ENCODE results near the gene EMC9. TPM values are rescaled to one million over a fixed set of nuclear protein-coding genes. Genes with fewer than 3 reads are reported as not detected.

EMC9 gene
- total RNA-seq, 1 donor, result 4.1 TPM

- H3K4me3 ChIP-seq (ENCODE audit: low read length), result no peak overlapping the region
- no peaks in the 10 kb centered on the region for H3K9me3 ChIP-seq (ENCODE audit: low read depth, low read length)
- H3K27me3 ChIP-seq (ENCODE audit: insufficient read depth, low read length), result no peaks in the 10 kb centered on the region
- no peaks in the 10 kb centered on the region for H3K4me1 ChIP-seq (ENCODE audit: insufficient read depth, low read length)
Observed at GRCh38 chr14:24179961-24180796, 38.8 kb upstream of the EMC9 start.

GRCh38 chr14:24179294-24179960 is 38.0 kb upstream of the EMC9 start:
- Histone ChIP-seq H3K4me1 (ENCODE audit: insufficient read depth, low read length) (no peaks in the 10 kb centered on the region), H3K4me3 (ENCODE audit: low read length) (no peak overlapping the region), H3K27me3 (ENCODE audit: insufficient read depth, low read length) (no peaks in the 10 kb centered on the region), H3K9me3 (ENCODE audit: low read depth, low read length) (no peaks in the 10 kb centered on the region)

GRCh38 chr14:24178399-24179178 is 37.2 kb upstream of the EMC9 start:
- no peaks in the 10 kb centered on the region for H3K27me3 ChIP-seq (ENCODE audit: insufficient read depth, low read length)
- no peaks in the 10 kb centered on the region for H3K4me1 ChIP-seq (ENCODE audit: insufficient read depth, low read length)
- no peaks in the 10 kb centered on the region for H3K9me3 ChIP-seq (ENCODE audit: low read depth, low read length)
- H3K4me3 ChIP-seq (ENCODE audit: low read length), result no peak overlapping the region

- H3K27me3 ChIP-seq (ENCODE audit: insufficient read depth, low read length), result no peaks in the 10 kb centered on the region
- no peaks in the 10 kb centered on the region for H3K9me3 ChIP-seq (ENCODE audit: low read depth, low read length)
- H3K4me3 ChIP-seq (ENCODE audit: low read length), result no peak overlapping the region
- no peaks in the 10 kb centered on the region for H3K4me1 ChIP-seq (ENCODE audit: insufficient read depth, low read length)
Observed at GRCh38 chr14:24177891-24178290, 36.5 kb upstream of the EMC9 start.

- Histone ChIP-seq H3K4me1 (ENCODE audit: insufficient read depth, low read length) (peaks cover 5% of the 10 kb centered on the region), H3K4me3 (ENCODE audit: low read length) (no peak overlapping the region), H3K27me3 (ENCODE audit: insufficient read depth, low read length) (no peaks in the 10 kb centered on the region), H3K9me3 (ENCODE audit: low read depth, low read length) (no peaks in the 10 kb centered on the region)
Observed at GRCh38 chr14:24177041-24177825, 35.8 kb upstream of the EMC9 start.

- Histone ChIP-seq H3K4me1 (ENCODE audit: insufficient read depth, low read length) (peaks cover 11% of the 10 kb centered on the region), H3K27me3 (ENCODE audit: insufficient read depth, low read length) (no peaks in the 10 kb centered on the region), H3K9me3 (ENCODE audit: low read depth, low read length) (no peaks in the 10 kb centered on the region), H3K4me3 (ENCODE audit: low read length) (no peak overlapping the region)
Observed at GRCh38 chr14:24176599-24176998, 35.2 kb upstream of the EMC9 start.

GRCh38 chr14:24172871-24173281 is 31.5 kb upstream of the EMC9 start:
- H3K4me1 ChIP-seq (ENCODE audit: insufficient read depth, low read length), result peaks cover 27% of the 10 kb centered on the region
- H3K9me3 ChIP-seq (ENCODE audit: low read depth, low read length), result no peaks in the 10 kb centered on the region
- H3K4me3 ChIP-seq (ENCODE audit: low read length), result no peak overlapping the region
- H3K27me3 ChIP-seq (ENCODE audit: insufficient read depth, low read length), result no peaks in the 10 kb centered on the region

GRCh38 chr14:24172261-24172860 is 31.0 kb upstream of the EMC9 start:
- Histone ChIP-seq H3K9me3 (ENCODE audit: low read depth, low read length) (no peaks in the 10 kb centered on the region), H3K4me3 (ENCODE audit: low read length) (peak overlapping the region; percentile 26), H3K4me1 (ENCODE audit: insufficient read depth, low read length) (peaks cover 30% of the 10 kb centered on the region), H3K27me3 (ENCODE audit: insufficient read depth, low read length) (no peaks in the 10 kb centered on the region)

- peak within 1 kb of the TSS; percentile 26 for H3K4me3 ChIP-seq (ENCODE audit: low read length)
- H3K27me3 ChIP-seq (ENCODE audit: insufficient read depth, low read length), result no peaks in the 10 kb centered on the region
- H3K4me1 ChIP-seq (ENCODE audit: insufficient read depth, low read length), result peaks cover 36% of the 10 kb centered on the region
- no peaks in the 10 kb centered on the region for H3K9me3 ChIP-seq (ENCODE audit: low read depth, low read length)
Observed at GRCh38 chr14:24171422-24172260, 30.2 kb upstream of the EMC9 start, which contains the start of gene REC8. Gene REC8, plus strand, starts transcription at chr14:24172080. Its CDS starts 473 bp downstream, at chr14:24172553.

- Histone ChIP-seq H3K9me3 (ENCODE audit: low read depth, low read length) (no peaks in the 10 kb centered on the region), H3K4me1 (ENCODE audit: insufficient read depth, low read length) (peaks cover 76% of the 10 kb centered on the region), H3K27me3 (ENCODE audit: insufficient read depth, low read length) (no peaks in the 10 kb centered on the region), H3K4me3 (ENCODE audit: low read length) (no peak overlapping the region)
Observed at GRCh38 chr14:24167469-24168114, 26.2 kb upstream of the EMC9 start.

- H3K4me3 ChIP-seq (ENCODE audit: low read length), result no peak overlapping the region
- no peaks in the 10 kb centered on the region for H3K9me3 ChIP-seq (ENCODE audit: low read depth, low read length)
- no peaks in the 10 kb centered on the region for H3K27me3 ChIP-seq (ENCODE audit: insufficient read depth, low read length)
- H3K4me1 ChIP-seq (ENCODE audit: insufficient read depth, low read length), result peaks cover 67% of the 10 kb centered on the region
Observed at GRCh38 chr14:24165785-24166184, 24.4 kb upstream of the EMC9 start.

GRCh38 chr14:24164518-24164991 is 23.2 kb upstream of the EMC9 start:
- H3K27me3 ChIP-seq (ENCODE audit: insufficient read depth, low read length), result no peaks in the 10 kb centered on the region
- peaks cover 69% of the 10 kb centered on the region for H3K4me1 ChIP-seq (ENCODE audit: insufficient read depth, low read length)
- no peaks in the 10 kb centered on the region for H3K9me3 ChIP-seq (ENCODE audit: low read depth, low read length)
- no peak overlapping the region for H3K4me3 ChIP-seq (ENCODE audit: low read length)

GRCh38 chr14:24162093-24162492 is 20.7 kb upstream of the EMC9 start:
- H3K4me3 ChIP-seq (ENCODE audit: low read length), result peak overlapping the region; percentile 76
- H3K4me1 ChIP-seq (ENCODE audit: insufficient read depth, low read length), result peaks cover 64% of the 10 kb centered on the region
- no peaks in the 10 kb centered on the region for H3K27me3 ChIP-seq (ENCODE audit: insufficient read depth, low read length)
- no peaks in the 10 kb centered on the region for H3K9me3 ChIP-seq (ENCODE audit: low read depth, low read length)

Measured in mononuclear cell (primary cell).